IMR-90 (cell line): Measurements from ENCODE around the gene TRIM74. TPM values are rescaled to one million over a fixed set of nuclear protein-coding genes. Genes with fewer than 3 reads are reported as not detected.
A peak's percentile ranks its signal among the peaks of the same experiment; 100 is the strongest.

Experiments used
- ATAC-seq: fragments of 200-7000 bp; cut with Tn5 transposase; 2 replicates; pipeline ENCODE4 v1.9.1; 2020; ENCODE audit warnings: low read depth, mild to moderate bottlenecking, moderate library complexity
- BruUV-seq: library from RNA; stranded (reverse); fragments of 400-500 nt; replicated peaks from 2 replicates; lab custom pipeline; 2021; lab: Mats Ljungman, UMichigan
- CTCF ChIA-PET: fragments of 300-600 bp; formaldehyde crosslinking; extraction: SDS; loops from one replicate; lab custom pipeline; 2021; ENCODE audit warnings: antibody characterized with exemption; lab: Yijun Ruan, JAX
- POLR2A ChIA-PET: fragments of 300-600 bp; sonication (Branson Sonifier 250); formaldehyde crosslinking; loops from one replicate; lab custom pipeline; 2022; ENCODE audit warnings: antibody characterized with exemption; ENCODE audit not compliant: unreplicated experiment; lab: Charles Lee
- DNase-seq: peaks from one replicate; pipeline ENCODE4 v3.0.0; 2013
- H2AFZ ChIP-seq: replicated peaks from 2 replicates; pipeline ENCODE3; 2013; ENCODE audit warnings: low read length, mild to moderate bottlenecking; ENCODE audit not compliant: poor library complexity
- H2AK5ac ChIP-seq: 2 replicates; pipeline ENCODE4 v1.6.1; 2013; ENCODE audit warnings: low read depth, low read length, inconsistent platforms
- H2AK9ac ChIP-seq: replicated peaks from 2 replicates; pipeline ENCODE3; 2013; ENCODE audit warnings: mild to moderate bottlenecking, low read depth, low read length, moderate library complexity; ENCODE audit not compliant: poor library complexity
- H2BK120ac ChIP-seq: 2 replicates; pipeline ENCODE4 v1.6.1; 2013; ENCODE audit warnings: low read depth, low read length, inconsistent platforms
- H2BK15ac ChIP-seq: 3 replicates; pipeline ENCODE4 v1.6.1; 2013; ENCODE audit warnings: low read depth, low read length, inconsistent platforms
- H2BK20ac ChIP-seq: 2 replicates; pipeline ENCODE4 v1.6.1; 2013; ENCODE audit warnings: low read depth, mild to moderate bottlenecking, inconsistent platforms, low read length, moderate library complexity
- H2BK5ac ChIP-seq: 2 replicates; pipeline ENCODE4 v1.6.1; 2013; ENCODE audit warnings: mild to moderate bottlenecking, low read depth, low read length, inconsistent platforms; ENCODE audit not compliant: poor library complexity, severe bottlenecking
- H3K14ac ChIP-seq: replicated peaks from 2 replicates; pipeline ENCODE4 v1.6.1; 2013; ENCODE audit warnings: low read depth, low read length, inconsistent platforms
- H3K18ac ChIP-seq: 2 replicates; pipeline ENCODE4 v1.6.1; 2013; ENCODE audit warnings: low read depth, low read length, control low read depth
- H3K23ac ChIP-seq: 2 replicates; pipeline ENCODE4 v1.6.1; 2013; ENCODE audit warnings: low read depth, low read length, inconsistent platforms
- H3K27ac ChIP-seq: 2 replicates; pipeline ENCODE4 v1.5.1; 2013; ENCODE audit warnings: mild to moderate bottlenecking, control low read depth, low read length; ENCODE audit not compliant: insufficient read depth
- H3K27me3 ChIP-seq: 2 replicates; pipeline ENCODE4 v1.6.1; 2013; ENCODE audit warnings: low read length; ENCODE audit not compliant: control insufficient read depth, insufficient read depth
- H3K36me3 ChIP-seq: 2 replicates; pipeline ENCODE4 v1.6.1; 2013; ENCODE audit warnings: low read length, mixed read lengths; ENCODE audit not compliant: control insufficient read depth, insufficient read depth
- H3K4ac ChIP-seq: 2 replicates; pipeline ENCODE4 v1.6.1; 2013; ENCODE audit warnings: low read depth, low read length, inconsistent platforms
- H3K4me1 ChIP-seq: 2 replicates; pipeline ENCODE4 v1.6.1; 2013; ENCODE audit warnings: low read length, mixed read lengths; ENCODE audit not compliant: control insufficient read depth, insufficient read depth
- H3K4me2 ChIP-seq: 2 replicates; pipeline ENCODE4 v1.6.1; 2013; ENCODE audit warnings: low read depth, mild to moderate bottlenecking, control low read depth, low read length, moderate library complexity
- H3K4me3 ChIP-seq: 2 replicates; pipeline ENCODE4 v1.5.1; 2013; ENCODE audit warnings: low read depth, mild to moderate bottlenecking, control low read depth, low read length, moderate library complexity; ENCODE audit not compliant: insufficient read depth
- H3K56ac ChIP-seq: 2 replicates; pipeline ENCODE4 v1.6.1; 2013; ENCODE audit warnings: low read length, inconsistent platforms; ENCODE audit not compliant: insufficient read depth; ENCODE audit errors: extremely low read depth
- H3K79me1 ChIP-seq, 2 experiments: 2 replicates each; pipeline ENCODE4 v1.6.1; 2013; ENCODE audit warnings: low read length in 2 of 2, inconsistent platforms in 1 of 2, low read depth in 1 of 2
- H3K9ac ChIP-seq: 2 replicates; pipeline ENCODE4 v1.6.1; 2013; ENCODE audit warnings: low read depth, low read length, control low read depth
- H3K9me1 ChIP-seq: 2 replicates; pipeline ENCODE4 v1.6.1; 2013; ENCODE audit warnings: low read length, inconsistent platforms; ENCODE audit not compliant: insufficient read depth
- H3K9me3 ChIP-seq: 2 replicates; pipeline ENCODE4 v1.6.1; 2013; ENCODE audit warnings: low read length; ENCODE audit not compliant: control insufficient read depth, insufficient read depth
- H4K20me1 ChIP-seq: 2 replicates; pipeline ENCODE4 v1.6.1; 2013; ENCODE audit warnings: low read length, inconsistent platforms; ENCODE audit not compliant: insufficient read depth
- H4K5ac ChIP-seq: 2 replicates; pipeline ENCODE4 v1.6.1; 2013; ENCODE audit warnings: mild to moderate bottlenecking, low read depth, low read length, control low read depth
- H4K8ac ChIP-seq, 2 experiments: 2 replicates each; pipeline ENCODE4 v1.6.1; 2013; ENCODE audit warnings: low read depth in 2 of 2, low read length in 2 of 2, control low read depth in 1 of 2, inconsistent platforms in 1 of 2
- H4K91ac ChIP-seq: 2 replicates; pipeline ENCODE4 v1.6.1; 2013; ENCODE audit warnings: low read depth, low read length, inconsistent platforms; ENCODE audit not compliant: insufficient read depth
- CHD1 ChIP-seq: IDR thresholded peaks from 2 replicates; pipeline ENCODE4 v1.6.1; 2012; ENCODE audit warnings: low read depth, low read length, improper control_type of control experiment
- MXI1 ChIP-seq: IDR thresholded peaks from 2 replicates; pipeline ENCODE4 v1.6.1; 2012; ENCODE audit warnings: low read depth, mild to moderate bottlenecking, low read length, moderate library complexity, borderline replicate concordance
- NFE2L2 ChIP-seq: fragments of 150-350 bp; IDR thresholded peaks from 2 replicates; pipeline ENCODE4 v1.6.1; 2016; ENCODE audit warnings: low read depth, mild to moderate bottlenecking, low read length
- SMC3 ChIP-seq: fragments of 150-350 bp; IDR thresholded peaks from 2 replicates; pipeline ENCODE4 v1.6.1; 2016; ENCODE audit warnings: low read depth, mild to moderate bottlenecking, antibody characterized with exemption, low read length, moderate library complexity
- WGBS, 2 experiments: methylation state at CpG; one replicate each; pipeline versions ENCODE4 v1.1.5 to v1.1.7; 2013; ENCODE audit warnings: missing lambda C conversion rate in 2 of 2; ENCODE audit not compliant: insufficient read length in 1 of 2; ENCODE audit errors: extremely low coverage in 2 of 2; 5-methylcytosine and 5-hydroxymethylcytosine counted together
- dilution Hi-C: fragments of 300-500 bp; cut with HindIII; formaldehyde crosslinking; loops from one replicate; pipeline ENCODE4 v1.14.3; 2018; ENCODE audit warnings: low sequenced_read_pairs; ENCODE audit not compliant: unreplicated experiment
- in situ Hi-C: fragments of 300-500 bp; cut with MboI; formaldehyde crosslinking; loops from 3 replicates; pipeline ENCODE4 v1.14.3; 2019; ENCODE audit warnings: low sequenced_read_pairs, inconsistent platforms, mixed read lengths
- intact Hi-C: fragments of 100-400 bp; cut with micrococcal nuclease; formaldehyde crosslinking; loops from 2 replicates; pipeline ENCODE4 v1.10.0; 2022
- polyA plus RNA-seq, 3 experiments: library from polyadenylated mRNA; depleted of rRNA; stranded (reverse); fragments of >200 nt; gene quantifications; 2 replicates each; pipeline ENCODE4 v1.2.3, GENCODE V29; 2012; ENCODE audit warnings: low replicate concordance in 1 of 3
- total RNA-seq: library from RNA; depleted of rRNA; stranded (reverse); fragments of >200 nt; gene quantifications from 2 replicates; pipeline ENCODE4 v1.2.3, GENCODE V29; 2012
- TF ChIP-seq, protein P1 (sequence below): fragments of 150-350 bp; IDR thresholded peaks from 2 replicates; pipeline ENCODE4 v1.6.1; 2016; ENCODE audit warnings: low read depth, mild to moderate bottlenecking, low read length, moderate library complexity, borderline replicate concordance

Gene TRIM74
- total and polyA plus RNA-seq, 2 of the 4 experiments (the other 2 are of a cell fraction) = 0.17 TPM; not detected in 1

GRCh38 chr7:72925546-72926120, 43.6 kb downstream of the TRIM74 start:
- no TSS peak for BruUV-seq
- 0% methylated on average over 1 of the region's 35 CpGs; no CpG with 5 or more reads in 1 of the 2 experiments for WGBS, 2 experiments
- H2BK15ac ChIP-seq = no peak overlapping the region

More at GRCh38 chr7:72925546-72926120, 43.6 kb downstream of the TRIM74 start:
- H3K9me3 ChIP-seq = no peaks in the 10 kb centered on the region
- peaks cover 24% of the 10 kb centered on the region for H3K36me3 ChIP-seq
- H2BK120ac ChIP-seq = no peak overlapping the region
- H3K79me1 ChIP-seq = peaks cover 26 to 50% of the 10 kb centered on the region in 2 experiments
- H2AK9ac ChIP-seq = peak overlapping the region; percentile 72
- 0 out of 2 replicates have a peak, but pooled peaks cover 3% of the 10 kb centered on the region for H3K9me1 ChIP-seq
- H3K4me1 ChIP-seq = peaks cover 3% of the 10 kb centered on the region
- in situ Hi-C loops = no loop called here
- peak overlapping the region; percentile 58; the same call in 1 of the 2 replicates for H3K4ac ChIP-seq
- H3K27ac ChIP-seq = peak overlapping the region; percentile 80
- intact Hi-C loops = no loop called here
- no peak overlapping the region for H3K14ac ChIP-seq
- peak overlapping the region; percentile 100 for H3K4me2 ChIP-seq
- no peaks in the 10 kb centered on the region for H3K27me3 ChIP-seq
- H2BK20ac ChIP-seq = no peak overlapping the region
- H3K23ac ChIP-seq = peak overlapping the region; percentile 76
- peak overlapping the region in 1 of 2 experiments; percentile 15; a peak in 1 of 4 replicates for H4K8ac ChIP-seq
- dilution Hi-C loops = no loop called here
- no peak overlapping the region for H3K18ac ChIP-seq
- H3K56ac ChIP-seq = no peak overlapping the region; the same call in 1 of the 2 replicates
- H2BK5ac ChIP-seq = peak overlapping the region; percentile 53
- peak overlapping the region; percentile 93 for H3K9ac ChIP-seq
- H2AFZ ChIP-seq = peak overlapping the region; percentile 98
- CTCF ChIA-PET = no interaction called here
- no peak; the same call in 1 of the 2 replicates for ATAC-seq
- H4K20me1 ChIP-seq = peaks cover 12% of the 10 kb centered on the region; the same call in 1 of the 2 replicates
- H4K5ac ChIP-seq = peak overlapping the region; percentile 54; the same call in 1 of the 2 replicates
- peak overlapping the region; percentile 96 for H3K4me3 ChIP-seq
- peak overlapping the region; percentile 7 for H2AK5ac ChIP-seq
- H4K91ac ChIP-seq = no peak overlapping the region
- POLR2A ChIA-PET = no interaction called here
- TF ChIP-seq SMC3 = no peak
- no peak for TF ChIP-seq CHD1
- no peak for TF ChIP-seq MXI1
- no peak for TF ChIP-seq NFE2L2
- TF ChIP-seq, protein P1, sequence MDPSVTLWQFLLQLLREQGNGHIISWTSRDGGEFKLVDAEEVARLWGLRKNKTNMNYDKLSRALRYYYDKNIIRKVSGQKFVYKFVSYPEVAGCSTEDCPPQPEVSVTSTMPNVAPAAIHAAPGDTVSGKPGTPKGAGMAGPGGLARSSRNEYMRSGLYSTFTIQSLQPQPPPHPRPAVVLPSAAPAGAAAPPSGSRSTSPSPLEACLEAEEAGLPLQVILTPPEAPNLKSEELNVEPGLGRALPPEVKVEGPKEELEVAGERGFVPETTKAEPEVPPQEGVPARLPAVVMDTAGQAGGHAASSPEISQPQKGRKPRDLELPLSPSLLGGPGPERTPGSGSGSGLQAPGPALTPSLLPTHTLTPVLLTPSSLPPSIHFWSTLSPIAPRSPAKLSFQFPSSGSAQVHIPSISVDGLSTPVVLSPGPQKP = no peak
- DNase-seq = no peak
